GM18520 (cell line): ENCODE results near the gene XDH.

Experiments
- ATAC-seq: cut with Tn5 transposase; IDR thresholded peaks from one replicate; pipeline ENCODE4 v1.9.1; 2021; ENCODE audit not compliant: unreplicated experiment

Gene XDH

DNA sequence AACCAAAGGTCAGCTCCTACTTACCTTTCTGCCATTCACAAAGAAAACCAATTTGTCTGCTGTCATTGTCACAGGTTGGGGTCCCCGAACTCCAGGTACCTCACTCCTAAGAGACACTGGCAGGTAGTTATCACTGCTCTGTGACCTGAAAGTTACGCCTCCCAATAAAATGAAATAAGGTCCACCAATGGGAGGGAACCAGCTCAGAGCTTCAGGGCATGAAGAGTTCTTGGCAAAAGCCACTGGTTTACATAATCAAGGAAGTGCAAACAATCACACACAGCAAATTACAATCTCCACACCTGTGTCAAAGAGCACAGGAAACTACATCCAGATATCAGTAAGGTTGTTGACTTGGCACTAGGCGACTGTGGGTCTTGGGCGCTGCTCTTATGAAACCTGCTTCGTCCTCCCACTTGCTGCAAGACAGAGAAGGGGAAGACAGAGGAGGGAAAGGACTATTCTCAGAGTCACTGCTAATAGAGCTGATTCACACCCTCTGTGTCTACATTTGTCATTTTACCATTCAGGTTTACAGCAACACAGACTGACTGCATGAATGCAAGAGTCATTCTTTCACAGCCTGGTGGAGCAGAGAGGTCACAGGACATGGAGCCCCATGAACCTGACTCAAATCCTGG, at the start of gene XDH:
Gene XDH (minus strand): TSS at position 142 of the 641 bp plus-strand sequence. CDS start 76 bp downstream, at position 66.
- ATAC-seq, result no peak

DNA sequence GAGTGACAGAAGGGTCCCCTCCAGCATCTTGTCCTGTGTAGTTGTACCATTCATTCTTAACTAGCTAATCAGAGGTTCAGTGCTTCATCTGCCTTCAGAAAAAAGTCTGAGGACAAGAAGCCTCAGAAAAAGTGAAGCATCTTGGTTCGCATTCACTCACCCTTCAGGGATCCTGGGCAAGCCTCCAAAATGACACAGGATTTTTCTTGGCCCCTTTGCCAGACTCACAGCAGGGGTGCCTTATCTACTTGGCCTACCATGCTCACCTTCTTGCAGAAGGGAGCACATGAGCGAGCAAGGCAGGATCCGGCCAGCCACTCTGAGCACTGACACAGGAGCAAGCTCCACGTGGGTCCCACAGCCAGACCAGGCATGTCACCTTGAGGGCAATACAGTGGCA, 43.1 kb upstream of the XDH start:
- ATAC-seq, result no peak

DNA sequence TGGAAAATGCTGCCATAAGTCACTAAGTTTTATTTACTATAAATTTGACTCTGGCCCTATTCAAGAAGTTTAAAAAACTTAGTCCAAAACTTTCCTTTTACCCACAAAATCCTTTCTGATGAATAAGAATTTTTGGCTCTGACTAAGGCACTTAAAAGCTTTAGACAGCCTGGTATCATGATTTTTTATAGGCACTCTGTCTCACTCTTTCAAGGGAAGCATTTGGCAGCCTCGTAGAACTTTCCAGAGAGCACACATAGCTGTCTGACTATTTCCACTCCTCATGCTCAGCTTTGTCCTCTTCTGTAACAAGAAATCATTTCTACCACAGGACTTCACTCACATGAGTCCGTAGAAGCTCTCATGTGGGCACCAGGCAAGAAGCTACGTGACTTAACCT, 32.3 kb upstream of the XDH start:
- no peak for ATAC-seq

- ATAC-seq, result no peak
These were observed 27.8 kb upstream of the XDH start for GRCh38 chr2:31442376-31442775.

GRCh38 chr2:31440764-31441163, 26.2 kb upstream of the XDH start:
- no peak for ATAC-seq

DNA sequence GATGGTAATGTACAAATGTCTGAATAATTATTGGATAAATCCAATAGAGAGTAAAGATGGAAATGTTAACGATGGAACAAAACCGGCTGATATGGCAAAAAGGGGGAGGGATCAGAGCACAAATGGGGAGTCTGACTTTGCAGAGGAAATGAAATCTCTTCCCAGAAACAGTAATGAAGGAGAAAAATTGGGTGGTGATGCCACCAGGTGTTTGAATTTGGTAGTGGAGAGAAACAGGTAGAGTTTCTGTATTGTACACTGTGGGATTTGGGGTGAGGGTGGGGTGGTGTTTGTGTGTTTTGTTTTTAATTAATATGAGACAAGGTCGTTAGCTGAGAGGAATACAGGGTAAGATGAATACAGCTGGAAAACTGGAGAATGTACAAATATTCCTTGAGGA, 20.4 kb upstream of the XDH start:
- ATAC-seq, result no peak

DNA sequence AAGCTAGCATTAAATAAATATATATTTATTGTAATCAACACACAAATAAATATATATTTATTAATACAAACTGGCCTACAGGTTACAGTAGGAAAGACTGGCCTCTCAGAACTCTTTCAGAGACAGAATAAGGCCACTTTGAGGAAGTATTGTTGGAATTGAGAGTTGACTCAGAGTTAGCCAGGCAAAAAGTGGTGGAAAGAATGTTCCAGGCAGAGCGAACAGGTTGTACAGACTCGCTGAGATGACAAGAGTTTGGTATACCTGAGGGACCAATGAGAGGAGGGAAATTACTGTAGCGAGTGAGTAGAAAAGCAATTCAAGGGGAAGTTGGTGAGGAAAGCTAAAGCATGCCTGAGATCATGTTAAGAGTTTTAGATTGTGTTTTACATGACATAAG, 19.0 kb upstream of the XDH start:
- no peak for ATAC-seq

DNA sequence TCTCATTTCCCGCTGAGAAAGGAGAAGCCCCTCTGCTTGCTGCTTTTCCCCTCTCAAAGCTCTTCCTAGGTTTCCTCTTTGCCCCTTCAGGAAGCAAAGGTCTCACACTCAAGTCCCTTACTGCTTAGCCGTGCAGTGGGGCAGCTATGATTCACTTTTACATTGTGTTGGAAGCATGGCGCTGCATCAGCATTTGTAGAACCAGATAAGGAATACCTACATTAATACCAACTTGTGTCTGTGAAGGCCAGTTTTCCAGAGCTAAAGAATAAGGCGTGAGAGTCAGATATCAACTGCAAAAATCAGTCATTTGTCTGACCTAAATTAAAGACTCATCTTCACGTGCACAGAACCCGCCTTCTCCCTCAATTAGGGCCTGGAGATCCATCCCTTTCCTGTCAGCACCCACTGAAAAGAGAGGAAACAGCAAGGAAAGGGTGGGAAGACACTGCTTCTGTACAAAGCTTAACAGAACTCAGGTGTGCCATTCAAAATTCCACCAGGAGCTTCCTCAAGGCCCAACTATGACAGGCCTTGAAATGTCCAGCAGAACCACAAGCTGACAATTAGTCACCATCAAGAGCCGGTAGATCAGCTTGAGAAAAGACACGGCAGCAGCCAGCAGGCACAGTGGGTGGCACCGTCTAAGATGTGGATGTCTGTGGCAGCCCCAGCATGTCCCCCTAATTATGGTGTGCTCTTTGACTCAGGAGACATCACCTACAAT, 16.1 kb upstream of the XDH start:
- no peak for ATAC-seq

DNA sequence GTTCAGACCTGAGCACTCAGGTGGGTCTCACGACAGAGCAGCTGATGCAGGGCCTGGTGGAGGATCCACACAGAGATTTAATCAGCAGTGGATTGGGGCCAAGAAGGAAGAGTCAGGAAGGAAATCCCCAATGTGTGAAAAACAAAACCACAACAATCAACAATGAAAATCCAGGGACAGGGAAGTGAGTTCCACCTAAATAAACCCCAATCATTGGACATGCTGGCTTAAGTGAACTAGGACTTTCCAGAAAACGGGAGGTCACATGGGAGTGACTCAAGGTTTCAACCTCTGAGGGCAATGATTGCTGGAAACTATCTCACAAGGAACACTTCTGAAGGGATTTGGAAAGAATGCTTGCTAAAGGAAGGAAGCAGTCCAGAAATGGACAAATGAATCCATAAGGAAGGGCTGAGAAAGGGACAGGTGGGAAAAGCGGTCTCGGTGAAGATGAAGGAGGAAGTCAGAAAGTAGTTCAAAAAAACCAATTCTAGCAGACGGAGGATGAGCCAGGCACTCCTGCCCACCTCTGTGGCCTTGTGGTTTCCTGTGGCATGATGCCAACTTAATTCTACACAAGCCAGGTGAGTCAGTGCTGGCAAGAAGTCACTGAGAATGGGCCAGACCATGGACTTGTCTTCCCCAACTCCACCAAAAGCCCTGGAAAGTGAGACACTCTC, 15.4 kb upstream of the XDH start:
- no peak for ATAC-seq

DNA sequence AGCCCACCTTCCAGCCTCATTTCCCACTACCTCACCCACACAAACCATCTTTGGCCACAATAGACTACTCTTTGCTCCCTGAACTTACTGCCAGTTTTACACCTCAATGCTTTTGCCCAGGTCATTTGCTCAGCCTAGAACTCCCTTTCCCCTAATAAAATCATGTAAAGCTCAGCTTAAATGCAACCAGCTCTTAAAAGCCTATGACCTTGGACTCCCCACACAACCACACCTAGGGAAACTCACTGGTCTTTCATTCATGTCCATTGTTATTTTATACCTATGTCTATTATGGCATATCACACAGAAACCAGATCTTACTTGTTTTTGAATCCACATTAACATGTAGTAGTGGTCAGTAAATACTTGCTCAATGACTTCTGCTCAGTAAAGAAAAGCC, 14.5 kb upstream of the XDH start:
- no peak for ATAC-seq

DNA sequence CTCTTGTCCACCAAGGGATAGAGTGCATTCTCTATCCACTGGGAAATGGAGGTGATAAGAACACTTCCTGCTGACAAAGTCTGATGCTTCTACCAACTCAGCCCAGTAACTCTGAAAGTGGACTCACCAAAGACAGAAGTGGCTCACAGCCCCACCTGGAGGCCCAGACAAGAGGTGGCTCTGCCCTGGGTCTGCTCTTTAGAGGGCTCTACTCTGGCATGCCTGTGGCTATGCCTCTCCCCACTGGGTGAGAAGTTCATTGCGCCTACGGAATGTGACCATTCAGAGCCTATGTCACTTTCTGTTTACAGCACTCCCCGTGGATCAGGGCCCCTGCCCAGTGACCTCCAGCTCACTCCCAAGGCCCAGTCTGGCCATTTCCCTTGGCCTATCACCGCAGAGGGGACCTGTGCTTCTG, 13.5 kb upstream of the XDH start:
- no peak for ATAC-seq

DNA sequence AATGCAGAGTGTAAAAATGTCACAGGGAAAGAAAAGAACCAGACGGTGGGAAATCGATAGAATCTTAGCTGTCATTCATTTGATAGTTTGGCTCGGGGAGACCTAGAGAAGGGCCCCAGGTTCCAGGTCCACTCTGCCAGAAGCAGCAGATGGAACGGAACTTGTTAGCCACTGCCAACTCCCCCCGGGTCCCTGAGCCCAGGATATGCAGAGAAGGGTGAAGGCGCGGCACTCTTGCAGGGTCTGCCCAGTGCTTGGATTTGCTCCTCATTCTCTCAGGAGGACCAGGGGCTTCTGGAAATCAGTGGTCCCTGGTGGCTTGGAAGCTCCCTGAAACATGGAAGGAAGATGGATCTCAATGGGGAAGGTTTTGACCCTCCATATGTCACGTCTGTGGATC, 11.6 kb upstream of the XDH start:
- ATAC-seq, result no peak

GRCh38 chr2:31421634-31422033, 7.1 kb upstream of the XDH start:
- ATAC-seq, result no peak

DNA sequence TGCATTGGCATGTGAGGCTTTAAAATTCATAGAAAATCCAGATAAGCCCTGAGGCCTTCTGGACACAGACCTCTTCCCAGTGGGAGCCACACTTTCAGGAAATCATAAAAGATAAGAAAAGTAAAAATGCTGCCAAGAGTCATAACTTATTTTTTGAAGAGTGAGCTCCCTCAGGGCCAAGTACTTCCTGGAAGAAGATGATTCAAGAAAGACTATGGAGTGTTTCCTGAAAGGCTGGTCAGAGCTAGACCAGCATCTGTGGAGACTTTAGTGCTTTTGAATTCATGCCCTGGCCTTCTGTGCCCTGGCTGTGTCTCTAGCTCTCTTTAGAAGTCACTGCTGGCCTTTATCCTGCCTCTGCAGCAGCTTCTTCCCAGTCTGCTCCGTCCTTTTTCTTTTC, 6.4 kb upstream of the XDH start:
- no peak for ATAC-seq

DNA sequence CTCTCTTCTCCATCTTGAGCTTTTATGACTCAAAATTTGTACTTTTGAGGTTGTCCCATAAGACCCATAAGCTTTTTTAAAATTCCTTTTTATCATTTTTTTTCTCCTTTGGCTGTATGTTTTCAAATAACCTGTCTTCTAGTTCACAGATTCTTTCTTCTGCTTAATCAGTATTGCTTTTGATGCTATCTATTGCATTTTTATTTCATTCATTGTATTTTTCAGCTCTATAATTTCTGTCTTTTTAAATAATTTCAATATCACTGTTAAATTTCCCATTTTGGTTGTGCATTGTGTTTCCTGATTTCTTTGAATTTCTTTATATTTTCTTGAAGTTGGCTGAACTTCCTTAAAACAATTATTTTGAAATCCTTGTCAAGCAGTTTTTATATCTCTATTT, 4.8 kb upstream of the XDH start:
- no peak for ATAC-seq

DNA sequence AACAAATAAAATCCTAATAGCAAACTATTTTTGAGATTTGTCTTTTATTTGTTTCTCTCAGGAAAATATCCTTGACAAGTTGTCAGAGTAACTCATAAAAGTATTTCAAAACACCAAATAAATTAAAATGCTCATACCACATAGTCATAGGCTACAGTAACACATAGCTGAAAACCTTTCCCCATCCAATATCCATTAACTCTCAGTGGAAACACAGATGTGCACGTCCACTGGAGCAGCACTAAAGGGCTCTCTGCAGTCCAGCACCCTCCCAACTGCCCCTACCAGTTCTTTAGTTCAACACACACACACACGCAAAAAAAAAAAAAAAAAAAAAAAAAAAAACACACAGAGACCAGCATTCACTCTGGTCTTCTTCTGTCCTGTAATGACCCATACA, 879 bp upstream of the XDH start:
- no peak for ATAC-seq

DNA sequence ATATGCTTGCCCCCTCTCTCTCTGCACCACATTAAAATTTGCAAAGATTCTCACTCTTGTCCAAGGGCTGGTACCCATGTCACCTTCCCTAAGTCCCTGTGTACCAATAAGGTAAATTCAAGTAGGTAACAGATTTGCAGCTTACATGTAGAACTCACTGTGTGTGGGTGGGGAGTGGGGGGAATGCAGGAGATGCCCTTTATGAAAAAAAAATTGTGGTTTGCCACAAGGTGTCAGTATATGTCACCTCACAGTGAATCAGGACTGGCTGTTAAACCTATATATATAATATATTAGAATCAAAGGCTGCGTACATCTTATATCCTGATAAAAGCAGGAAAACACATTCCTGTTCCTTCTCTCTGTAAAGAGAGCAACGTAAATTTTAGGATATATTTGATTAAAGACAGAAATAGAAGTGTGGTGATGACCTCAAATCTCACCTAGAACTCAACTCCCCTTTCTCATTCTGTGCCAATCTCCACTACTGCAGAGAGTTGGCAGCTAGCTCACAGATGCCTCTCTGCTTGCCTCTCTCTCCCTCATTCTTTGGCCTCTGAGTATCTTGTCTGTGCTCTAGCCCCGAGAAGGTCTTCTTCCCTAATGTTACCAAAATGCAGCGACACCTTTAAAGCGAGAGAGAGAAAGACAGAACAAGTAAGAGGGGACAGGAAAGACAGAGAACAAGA, 536 bp downstream of the XDH start:
- ATAC-seq, result no peak

DNA sequence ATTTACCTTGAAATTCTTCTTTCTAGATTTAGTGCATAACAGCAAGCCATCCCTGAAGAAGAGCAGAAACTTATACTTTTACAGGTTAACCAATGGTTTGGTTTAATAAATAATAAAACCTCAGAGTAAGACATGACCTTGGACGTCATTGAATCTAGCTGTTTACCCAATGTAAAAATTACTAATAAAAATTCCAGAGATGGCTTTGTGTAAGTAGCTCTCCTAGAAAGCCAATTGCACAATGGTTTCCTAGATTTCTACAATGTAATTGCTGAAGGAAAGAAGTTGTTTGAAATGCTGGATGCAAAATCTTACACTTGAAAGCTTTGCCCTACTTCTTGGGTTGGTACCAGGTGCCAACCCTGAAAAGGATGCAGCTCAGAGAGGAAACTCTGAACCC, 1.5 kb downstream of the XDH start:
- no peak for ATAC-seq

DNA sequence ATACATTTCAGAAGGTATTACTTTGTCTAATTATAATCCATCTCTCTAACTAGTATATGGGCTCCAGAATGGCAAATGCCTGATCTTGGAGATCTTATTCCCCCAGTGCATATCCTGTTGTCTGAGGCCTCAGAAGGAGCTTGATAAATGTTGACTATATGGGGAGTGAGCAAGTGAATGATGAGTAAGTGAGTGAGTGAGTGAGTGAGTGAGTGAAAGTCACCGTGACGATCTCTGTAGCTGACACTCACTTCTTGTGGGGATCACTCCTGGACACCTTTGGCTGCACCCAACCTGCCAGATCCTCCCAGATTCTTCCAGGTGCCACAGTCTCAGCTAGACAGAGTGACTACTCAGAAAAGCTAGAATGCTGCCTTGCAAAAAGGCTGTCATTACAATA, 2.8 kb downstream of the XDH start:
- ATAC-seq, result no peak

DNA sequence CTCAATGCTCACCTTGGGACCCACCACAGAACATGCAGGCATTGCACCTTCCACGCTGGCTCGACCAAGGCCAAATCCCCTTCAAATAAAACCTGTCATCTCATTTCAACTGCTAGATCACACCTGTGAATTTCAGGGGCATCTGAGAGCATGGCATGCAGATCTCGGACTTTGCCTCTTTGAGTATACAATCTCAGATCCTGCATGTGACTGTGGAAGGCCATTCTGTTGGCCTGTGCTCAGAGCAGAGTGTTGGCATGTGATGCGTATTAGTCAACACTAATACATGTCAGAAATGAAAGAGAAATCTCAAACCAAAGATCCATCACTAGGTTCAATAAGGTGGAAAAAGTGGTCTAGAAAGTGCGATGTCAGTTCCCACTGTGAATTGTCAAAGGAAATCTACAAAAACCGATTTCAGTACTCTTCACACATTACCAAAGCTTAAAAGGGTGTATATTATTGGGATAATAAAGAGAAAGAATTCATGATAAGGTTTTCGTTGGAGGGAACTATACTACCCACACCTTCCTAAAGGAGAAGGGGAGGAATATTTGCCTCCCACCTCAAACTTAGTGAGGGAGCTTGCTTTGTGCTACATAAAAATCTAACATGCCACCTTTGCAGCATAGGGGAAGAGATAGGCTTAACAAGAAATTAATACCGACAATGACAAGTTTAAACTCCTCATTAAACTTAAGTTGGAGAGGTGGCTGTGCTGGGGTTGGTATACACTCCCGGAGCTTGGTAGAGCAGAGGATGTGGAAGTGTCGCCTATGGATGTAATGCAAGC, 7.8 kb downstream of the XDH start:
- no peak for ATAC-seq

- ATAC-seq, result no peak
These were observed 9.7 kb downstream of the XDH start for GRCh38 chr2:31404827-31405226.
